Stimulated activated CD4-positive, alpha-beta T cell treated with anti-CD3 and anti-CD28 coated beads, TNF-alpha, amount 100 ng/mL, for 24 hours (primary cell): ENCODE measurements around the gene HSPA4L.

Source experiments
- DNase-seq, 3 experiments: peaks; one replicate each; pipeline ENCODE4 v3.0.0-alpha.2; 2020; ENCODE audit warnings: low read depth in 3 of 3

HSPA4L gene

GRCh38 chr4:127782275-127783025 lies at the start of gene HSPA4L:
TSS of gene HSPA4L (plus strand) at chr4:127782322. CDS start at chr4:127782551, 229 bp downstream.
- DNase-seq: peak in 2 of 3 experiments; percentile 5 to 50

DNA sequence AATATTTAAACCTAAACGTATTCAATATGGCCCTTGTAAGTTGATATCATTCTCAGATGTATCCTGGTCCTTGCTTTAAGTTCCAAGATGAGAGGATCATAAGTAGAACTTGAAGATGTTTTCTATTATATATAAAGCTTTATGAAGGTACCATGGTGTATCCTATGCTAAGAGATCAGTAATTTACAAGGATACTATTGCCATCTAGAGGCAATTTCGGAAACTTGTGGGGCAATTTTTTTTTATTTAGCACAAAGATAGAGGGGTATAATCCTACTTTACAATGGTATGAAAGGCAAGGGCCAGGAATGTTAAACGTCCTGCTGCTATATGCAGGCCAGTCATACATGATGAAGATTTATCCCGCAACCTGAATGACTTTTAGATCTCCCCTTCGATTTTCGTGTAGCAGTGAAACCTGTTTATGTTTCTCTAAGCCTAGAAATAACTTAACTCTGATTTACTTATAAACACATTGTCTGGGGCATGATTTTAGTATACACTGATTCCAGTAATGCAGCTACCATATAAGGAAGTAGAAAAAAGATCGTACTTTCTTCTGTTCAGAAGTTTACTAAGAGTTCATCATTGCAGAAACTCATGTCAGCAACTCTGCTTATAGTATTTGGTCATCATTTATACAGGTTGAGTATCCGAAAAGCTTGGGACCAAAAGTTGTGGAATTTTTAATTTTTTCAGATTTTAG lies 49.3 kb upstream of the HSPA4L start:
- no peak for DNase-seq

- no peak for DNase-seq
Observed at GRCh38 chr4:127734976-127735375, 47.1 kb upstream of the HSPA4L start.

- no peak for DNase-seq
Observed at GRCh38 chr4:127737295-127737694, 44.8 kb upstream of the HSPA4L start.

GRCh38 chr4:127741247-127741646 lies 40.9 kb upstream of the HSPA4L start:
- DNase-seq: no peak

GRCh38 chr4:127747883-127748282 lies 34.2 kb upstream of the HSPA4L start:
- DNase-seq: no peak

- DNase-seq: no peak
Observed at GRCh38 chr4:127748957-127749356, 33.2 kb upstream of the HSPA4L start.

- DNase-seq: no peak
Observed at GRCh38 chr4:127756906-127757305, 25.2 kb upstream of the HSPA4L start.

GRCh38 chr4:127759228-127759820 lies 22.8 kb upstream of the HSPA4L start:
- DNase-seq: no peak

DNA sequence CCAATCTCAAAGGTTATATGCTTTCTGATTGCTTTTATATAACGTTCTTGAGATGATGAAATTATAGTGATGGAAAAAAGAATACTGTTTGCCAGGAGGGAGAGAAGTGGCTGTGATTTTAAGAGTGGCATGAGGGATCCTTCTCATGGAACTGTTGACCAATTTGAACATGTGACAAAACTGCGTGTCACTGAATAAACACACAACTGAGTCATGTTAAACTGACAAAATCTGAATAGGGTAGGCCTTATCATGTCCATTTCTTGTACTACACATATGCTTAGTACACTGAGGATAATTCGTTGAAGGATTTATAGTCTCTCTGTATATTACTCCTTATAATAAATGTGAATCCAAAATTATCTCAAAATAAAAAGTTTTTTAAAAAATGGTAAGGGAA lies 22.2 kb upstream of the HSPA4L start:
- DNase-seq: no peak

DNA sequence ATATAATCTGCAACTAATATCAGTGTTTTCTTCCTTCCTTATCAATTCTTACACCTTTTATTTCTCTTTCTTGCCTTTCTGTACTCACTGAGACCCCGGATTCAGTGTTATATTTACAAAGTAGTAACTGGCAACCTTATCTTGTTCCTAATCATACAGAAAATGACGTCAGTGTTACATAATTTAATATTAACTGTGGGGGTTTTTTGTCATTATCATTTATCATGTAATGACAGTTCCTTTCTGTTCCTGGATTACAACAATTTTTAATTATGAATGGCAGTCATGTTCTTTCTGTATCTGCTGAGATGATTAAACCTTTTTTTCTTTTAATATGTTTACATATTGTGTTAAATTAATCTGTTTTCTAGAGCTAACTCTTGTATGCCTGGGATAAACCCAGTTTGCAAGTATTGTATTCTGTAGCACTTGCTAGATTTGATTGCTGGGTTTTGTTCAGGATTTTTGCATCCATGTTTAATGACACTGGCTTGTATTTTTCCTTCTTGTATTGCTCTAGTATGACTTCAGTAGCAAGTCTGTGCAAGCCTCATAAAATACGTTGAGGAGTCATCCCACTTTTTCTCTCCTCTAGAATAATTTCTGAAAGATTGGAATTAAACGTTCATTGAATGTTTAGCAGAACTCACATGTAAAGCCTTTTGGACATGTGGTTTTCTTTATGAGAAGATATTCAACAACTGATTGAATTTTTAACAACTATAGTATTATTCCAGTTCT lies 10.4 kb upstream of the HSPA4L start:
- DNase-seq: no peak

DNA sequence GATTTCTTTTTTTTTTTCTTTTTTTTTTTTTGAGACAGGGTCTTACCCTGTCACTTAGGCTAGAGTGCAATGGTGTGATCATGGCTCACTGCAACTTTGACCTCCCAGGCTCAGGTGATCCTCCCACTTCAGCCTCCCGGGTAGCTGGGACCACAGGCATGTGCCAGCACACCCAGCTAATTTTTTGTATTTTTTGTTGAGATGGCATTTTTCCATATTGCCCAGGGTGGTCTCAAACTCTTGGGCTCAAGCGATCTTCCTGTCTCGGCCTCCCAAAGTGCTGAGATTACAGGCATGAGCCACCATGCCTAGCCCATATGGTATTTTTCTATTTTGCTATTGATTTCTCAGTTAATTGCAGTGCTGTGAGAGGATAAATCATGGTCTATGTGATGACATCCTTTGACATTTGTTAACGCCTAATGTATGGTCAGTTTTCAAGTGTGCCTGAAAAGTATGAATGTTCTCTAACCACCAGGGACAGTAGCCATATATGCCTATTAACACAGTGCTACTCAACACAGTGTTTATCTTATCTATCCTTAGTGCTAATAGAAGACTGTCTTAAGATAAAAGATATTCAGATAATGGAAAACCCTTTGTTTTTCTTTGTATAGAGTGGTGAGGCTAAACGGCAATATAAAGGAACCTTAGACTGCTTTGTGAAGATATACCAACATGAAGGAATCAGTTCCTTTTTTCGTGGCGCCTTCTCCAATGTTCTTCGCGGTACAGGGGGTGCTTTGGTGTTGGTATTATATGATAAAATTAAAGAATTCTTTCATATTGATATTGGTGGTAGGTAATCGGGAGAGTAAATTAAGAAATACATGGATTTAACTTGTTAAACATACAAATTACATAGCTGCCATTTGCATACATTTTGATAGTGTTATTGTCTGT lies 9.1 kb upstream of the HSPA4L start:
- DNase-seq: no peak

GRCh38 chr4:127775843-127776242 lies 6.3 kb upstream of the HSPA4L start:
- no peak for DNase-seq

DNA sequence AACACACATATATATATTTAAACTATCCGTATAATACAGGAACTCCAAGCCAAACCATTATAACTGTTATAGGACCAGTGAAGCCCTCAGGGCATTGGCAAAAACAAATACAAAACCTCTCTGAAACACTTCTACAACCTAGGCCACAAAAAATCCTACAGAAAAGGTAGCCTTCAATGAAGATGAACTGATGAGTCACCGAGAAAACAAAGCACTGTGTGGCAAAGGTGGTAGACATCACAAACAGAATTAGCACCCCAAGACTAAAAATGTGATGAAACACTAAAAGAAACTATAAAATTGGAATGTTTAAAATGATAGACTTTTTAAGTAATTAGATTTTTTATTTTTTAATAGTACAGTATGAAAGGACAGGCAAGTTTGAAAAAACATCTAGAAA lies 5.5 kb upstream of the HSPA4L start:
- DNase-seq: no peak

GRCh38 chr4:127777487-127777886 lies 4.6 kb upstream of the HSPA4L start:
- DNase-seq: no peak

GRCh38 chr4:127778102-127778501 lies 4.0 kb upstream of the HSPA4L start:
- DNase-seq: no peak

GRCh38 chr4:127780598-127780997 lies 1.5 kb upstream of the HSPA4L start:
- no peak for DNase-seq

DNA sequence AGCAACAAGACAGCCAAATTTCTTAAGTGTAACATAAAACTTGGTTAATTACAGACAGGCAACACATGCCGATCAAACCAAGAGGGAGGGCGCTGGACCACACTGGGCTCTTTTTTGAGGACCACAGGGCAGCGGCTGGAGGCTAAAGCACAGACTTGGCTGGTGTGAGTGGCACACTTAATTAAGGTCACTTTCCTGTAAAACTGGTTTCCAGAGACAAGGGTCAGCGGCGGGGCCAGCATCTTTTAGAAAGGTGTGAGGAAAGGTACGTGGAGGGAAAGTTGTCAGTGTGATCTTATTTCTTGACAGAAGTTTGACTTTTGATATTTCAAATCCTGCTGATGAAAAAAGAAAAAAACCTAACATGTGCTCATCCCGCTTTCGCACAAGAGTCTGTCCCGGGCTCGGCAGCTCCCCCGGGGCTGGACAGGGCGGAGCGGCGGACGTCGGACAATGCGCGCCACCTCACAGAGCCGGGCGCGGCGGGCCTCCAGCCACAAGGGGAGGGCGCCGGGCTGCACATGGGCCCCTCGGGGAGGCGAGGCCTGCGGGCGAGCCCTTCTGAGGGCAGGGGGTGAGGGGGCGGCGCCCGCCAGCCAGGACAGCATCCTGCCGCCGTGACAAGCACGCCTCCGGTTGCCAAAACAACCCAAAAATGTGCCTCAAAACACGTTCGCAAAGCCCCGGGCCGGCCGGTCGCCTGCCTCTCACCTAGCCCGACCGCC lies 660 bp upstream of the HSPA4L start:
- DNase-seq: no peak

DNA sequence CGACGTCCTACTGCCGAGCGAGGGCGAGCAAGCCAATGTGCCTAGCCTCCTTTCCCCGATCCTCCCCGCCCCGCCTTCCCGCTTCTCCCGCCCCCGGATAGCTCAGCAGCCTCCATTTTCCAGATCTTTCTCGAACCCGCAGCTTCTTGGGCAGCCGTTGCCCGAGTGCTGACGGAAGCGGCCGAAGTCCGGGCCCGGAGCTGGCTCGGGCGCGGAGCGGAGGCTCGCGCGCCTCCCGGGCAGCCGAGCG lies 172 bp upstream of the HSPA4L start:
- peak in 1 of 3 experiments; percentile 67 for DNase-seq

GRCh38 chr4:127783026-127783769 lies 1.1 kb downstream of the HSPA4L start:
- no peak for DNase-seq
